Measurements from ENCODE around the gene FUZ. TPM values are rescaled to one million over a fixed set of nuclear protein-coding genes. Genes with fewer than 3 reads are reported as not detected.

Gene FUZ
- total and polyA plus RNA-seq, 9 donors = 14.6 to 23.8 (median 17.4) TPM

DNA sequence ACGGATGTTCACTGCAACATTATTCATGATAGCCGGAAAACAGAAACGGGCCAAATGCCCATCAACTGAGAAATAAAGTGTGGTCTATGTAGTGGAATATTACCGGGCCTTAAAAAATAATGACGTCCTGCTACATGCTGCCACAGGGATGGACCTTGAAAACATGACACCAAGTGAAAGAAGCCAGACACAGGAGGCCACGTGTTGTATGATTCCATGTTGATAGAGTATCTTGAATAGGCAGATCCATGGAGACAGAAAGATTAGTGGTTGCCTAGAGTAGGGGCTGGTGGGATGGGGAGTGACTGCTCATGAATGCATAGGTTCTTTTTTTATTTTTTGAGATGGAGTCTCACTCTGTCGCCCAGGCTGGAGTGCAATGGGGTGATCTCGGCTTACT, 42.6 kb downstream of the FUZ start:
- H3K27ac ChIP-seq (ENCODE audit: low read length) = no peak overlapping the region
- WGBS (ENCODE audit: insufficient coverage) = 82% methylated on average over 5 of the region's 8 CpGs
- H3K9me3 ChIP-seq (replicated peaks; ENCODE audit: control insufficient read depth, low read depth, low read length) = no peaks in the 10 kb centered on the region
- no peak for DNase-seq
- H3K27me3 ChIP-seq (ENCODE audit: control insufficient read depth, insufficient read depth, low read length) = no peaks in the 10 kb centered on the region
- no peak overlapping the region for H3K4me3 ChIP-seq (ENCODE audit: low read length)
- peaks cover 19% of the 10 kb centered on the region for H3K36me3 ChIP-seq (ENCODE audit: control insufficient read depth, insufficient read depth, low read length)
- H3K4me1 ChIP-seq (ENCODE audit: control insufficient read depth, insufficient read depth, low read length) = peaks cover 19% of the 10 kb centered on the region

DNA sequence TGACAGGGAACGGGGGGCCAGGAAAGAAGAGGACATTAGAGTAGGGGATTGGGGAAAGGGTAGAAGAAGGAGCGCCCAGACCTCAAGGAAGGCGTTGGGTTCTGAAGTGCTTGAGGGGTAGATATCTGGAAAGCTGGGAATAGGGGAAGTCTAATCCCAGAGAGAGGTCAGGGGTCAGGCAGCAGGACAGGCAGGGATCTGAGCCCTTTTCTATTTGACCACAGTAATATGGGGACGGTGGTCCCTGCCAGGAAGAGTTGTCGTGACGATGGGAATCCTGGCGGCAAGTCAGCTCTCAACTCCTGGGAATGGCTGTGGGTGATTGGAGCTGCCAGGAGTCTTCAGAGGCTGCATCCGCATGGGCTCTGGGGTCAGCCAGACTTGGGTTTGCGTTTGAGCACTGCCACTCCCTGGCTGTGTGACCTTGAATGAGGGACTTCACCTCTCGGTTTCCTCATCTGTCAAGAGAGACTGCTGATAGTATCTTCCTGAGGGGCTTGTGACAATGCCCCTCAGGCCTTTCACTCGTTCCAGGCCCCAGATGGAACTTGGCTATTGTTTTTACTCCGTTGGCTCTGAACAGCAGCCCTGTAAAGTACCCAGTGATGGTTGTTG, 45.0 kb downstream of the FUZ start:
- no peak for DNase-seq
- H3K36me3 ChIP-seq (ENCODE audit: control insufficient read depth, insufficient read depth, low read length) = peaks cover 13% of the 10 kb centered on the region
- H3K27me3 ChIP-seq (ENCODE audit: control insufficient read depth, insufficient read depth, low read length) = no peaks in the 10 kb centered on the region
- peaks cover 19% of the 10 kb centered on the region for H3K4me1 ChIP-seq (ENCODE audit: control insufficient read depth, insufficient read depth, low read length)
- WGBS (ENCODE audit: insufficient coverage) = 57% methylated on average over 10 of the region's 12 CpGs
- H3K4me3 ChIP-seq (ENCODE audit: low read length) = peak overlapping the region; percentile 81
- peak overlapping the region; percentile 86 for H3K27ac ChIP-seq (ENCODE audit: low read length)
- no peaks in the 10 kb centered on the region for H3K9me3 ChIP-seq (replicated peaks; ENCODE audit: control insufficient read depth, low read depth, low read length)

DNA sequence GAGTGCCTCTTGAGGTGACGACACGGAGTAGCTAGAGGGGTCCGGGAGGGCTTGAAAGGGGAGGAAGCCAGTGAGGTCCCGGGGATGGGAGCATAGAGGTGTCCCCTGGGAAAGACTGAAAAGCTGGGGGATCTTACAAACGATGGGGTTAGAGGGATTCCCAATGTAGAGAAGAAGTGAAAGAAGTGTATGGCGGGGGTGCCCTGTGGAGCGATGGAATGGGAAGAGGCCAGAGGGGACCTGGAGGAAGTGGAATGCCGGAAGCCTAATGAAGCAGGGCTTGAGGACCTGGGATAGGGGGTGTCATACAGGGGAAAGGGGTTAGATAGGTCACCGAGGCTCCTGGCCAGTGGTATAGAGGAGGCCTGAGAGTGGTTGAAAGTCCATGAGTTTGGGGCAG, 45.7 kb downstream of the FUZ start:
- H3K36me3 ChIP-seq (ENCODE audit: control insufficient read depth, insufficient read depth, low read length) = peaks cover 8% of the 10 kb centered on the region
- no peak for DNase-seq
- H3K4me3 ChIP-seq (ENCODE audit: low read length) = peak overlapping the region; percentile 81
- WGBS (ENCODE audit: insufficient coverage) = under 1% methylated on average over 9 of the region's 9 CpGs
- H3K27me3 ChIP-seq (ENCODE audit: control insufficient read depth, insufficient read depth, low read length) = no peaks in the 10 kb centered on the region
- no peaks in the 10 kb centered on the region for H3K9me3 ChIP-seq (replicated peaks; ENCODE audit: control insufficient read depth, low read depth, low read length)
- peaks cover 19% of the 10 kb centered on the region for H3K4me1 ChIP-seq (ENCODE audit: control insufficient read depth, insufficient read depth, low read length)
- H3K27ac ChIP-seq (ENCODE audit: low read length) = peak overlapping the region; percentile 86

DNA sequence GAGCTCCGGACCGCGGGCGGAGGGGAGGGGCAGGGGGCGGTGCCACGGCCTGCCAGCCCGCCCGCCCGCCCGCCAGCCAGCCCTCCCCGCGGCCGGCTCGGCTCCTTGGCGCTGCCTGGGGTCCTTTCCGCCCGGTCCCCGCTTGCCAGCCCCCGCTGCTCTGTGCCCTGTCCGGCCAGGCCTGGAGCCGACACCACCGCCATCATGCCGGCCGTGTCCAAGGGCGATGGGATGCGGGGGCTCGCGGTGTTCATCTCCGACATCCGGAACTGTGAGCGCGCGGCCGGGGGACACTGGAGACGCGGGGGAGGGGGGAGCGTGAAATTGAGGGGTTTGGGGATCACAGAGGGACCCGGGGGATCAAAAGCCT, 46.2 kb downstream of the FUZ start, which contains the start of gene AP2A1:
Gene AP2A1 (plus strand): TSS at position 72 of the 370 bp plus-strand sequence. CDS start 133 bp downstream, at position 205.
- DNase-seq = no peak
- Histone ChIP-seq H3K9me3 (replicated peaks; ENCODE audit: control insufficient read depth, low read depth, low read length) (no peaks in the 10 kb centered on the region), H3K27ac (ENCODE audit: low read length) (peak within 1 kb of the TSS; percentile 94), H3K36me3 (ENCODE audit: control insufficient read depth, insufficient read depth, low read length) (peaks cover 8% of the 10 kb centered on the region), H3K4me1 (ENCODE audit: control insufficient read depth, insufficient read depth, low read length) (peaks cover 20% of the 10 kb centered on the region), H3K4me3 (ENCODE audit: low read length) (peak within 1 kb of the TSS; percentile 81), H3K27me3 (ENCODE audit: control insufficient read depth, insufficient read depth, low read length) (no peaks in the 10 kb centered on the region)
- under 1% methylated on average over 32 of the region's 38 CpGs for WGBS (ENCODE audit: insufficient coverage)

DNA sequence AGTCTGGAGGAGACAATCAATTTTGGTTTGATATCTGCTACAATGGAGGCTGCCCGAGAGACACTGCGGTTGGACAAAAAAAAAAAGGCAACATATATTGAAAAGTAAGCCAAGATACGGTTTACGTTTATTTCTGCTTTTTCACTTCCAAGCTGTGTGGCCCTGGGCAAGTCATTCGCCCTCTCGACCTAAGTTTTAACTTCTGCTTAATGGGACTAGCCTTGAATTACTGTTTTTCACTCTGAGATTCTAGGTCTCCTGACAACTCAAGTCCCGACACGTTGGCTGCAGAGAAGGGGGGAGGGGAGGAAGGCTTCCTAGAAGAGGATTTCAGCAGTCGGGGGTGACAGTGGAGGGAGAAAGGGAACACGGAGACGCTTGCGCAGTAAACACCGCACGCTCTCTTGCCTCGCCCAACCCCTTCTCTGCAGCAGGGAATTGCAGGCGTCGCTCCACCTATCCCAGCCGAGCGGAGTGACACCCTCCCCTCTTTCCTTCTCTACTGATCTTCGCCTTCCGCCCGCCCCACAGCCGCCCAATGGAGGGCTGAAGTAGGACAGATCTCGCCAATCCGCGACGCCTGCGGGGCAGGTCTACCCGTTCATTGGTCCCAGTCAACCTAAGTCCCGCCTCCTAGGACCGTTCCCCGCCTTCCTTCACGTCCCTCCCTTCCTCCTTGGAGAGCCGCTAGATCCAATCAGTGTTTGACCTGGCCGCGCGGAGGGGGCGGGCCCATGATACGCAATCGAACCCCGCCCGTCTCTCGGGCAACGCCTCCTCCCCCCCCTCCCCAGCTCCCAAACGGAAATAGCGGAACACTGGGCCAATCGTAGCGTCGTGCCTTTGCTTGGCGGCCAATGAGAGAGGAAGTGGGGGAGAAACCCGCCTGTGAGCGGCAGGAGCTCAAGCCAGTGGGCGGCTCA, 46.8 kb downstream of the FUZ start:
- 1% methylated on average over 27 of the region's 53 CpGs for WGBS (ENCODE audit: insufficient coverage)
- Histone ChIP-seq H3K9me3 (replicated peaks; ENCODE audit: control insufficient read depth, low read depth, low read length) (no peaks in the 10 kb centered on the region), H3K36me3 (ENCODE audit: control insufficient read depth, insufficient read depth, low read length) (peaks cover 8% of the 10 kb centered on the region), H3K27me3 (ENCODE audit: control insufficient read depth, insufficient read depth, low read length) (no peaks in the 10 kb centered on the region), H3K27ac (ENCODE audit: low read length) (peak overlapping the region; percentile 94), H3K4me1 (ENCODE audit: control insufficient read depth, insufficient read depth, low read length) (peaks cover 27% of the 10 kb centered on the region), H3K4me3 (ENCODE audit: low read length) (peak overlapping the region; percentile 18)
- DNase-seq = peak; percentile 100

DNA sequence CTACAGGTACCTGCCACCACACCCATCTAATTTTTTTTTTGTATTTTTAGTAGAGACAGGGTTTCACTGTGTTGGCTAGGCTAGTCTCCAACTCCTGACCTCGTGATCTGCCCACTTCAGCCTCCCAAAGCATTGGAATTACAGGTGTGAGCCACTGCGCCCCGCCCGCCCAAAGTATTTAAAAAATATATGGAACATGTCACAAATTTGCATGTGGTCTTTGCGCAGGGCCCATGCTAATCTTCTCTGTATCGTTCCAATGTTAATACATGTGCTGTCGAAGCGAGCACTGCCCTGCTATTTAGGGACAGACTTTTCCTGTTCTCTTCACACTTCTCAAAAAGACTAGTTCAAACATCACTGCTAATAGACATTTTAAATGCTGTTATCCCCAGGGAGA, 48.8 kb downstream of the FUZ start:
- no peak for DNase-seq
- Histone ChIP-seq H3K9me3 (replicated peaks; ENCODE audit: control insufficient read depth, low read depth, low read length) (no peaks in the 10 kb centered on the region), H3K4me1 (ENCODE audit: control insufficient read depth, insufficient read depth, low read length) (peaks cover 29% of the 10 kb centered on the region), H3K36me3 (ENCODE audit: control insufficient read depth, insufficient read depth, low read length) (peaks cover 5% of the 10 kb centered on the region), H3K27me3 (ENCODE audit: control insufficient read depth, insufficient read depth, low read length) (no peaks in the 10 kb centered on the region), H3K27ac (ENCODE audit: low read length) (no peak overlapping the region), H3K4me3 (ENCODE audit: low read length) (no peak overlapping the region)
- 80% methylated on average over 1 of the region's 8 CpGs for WGBS (ENCODE audit: insufficient coverage)

DNA sequence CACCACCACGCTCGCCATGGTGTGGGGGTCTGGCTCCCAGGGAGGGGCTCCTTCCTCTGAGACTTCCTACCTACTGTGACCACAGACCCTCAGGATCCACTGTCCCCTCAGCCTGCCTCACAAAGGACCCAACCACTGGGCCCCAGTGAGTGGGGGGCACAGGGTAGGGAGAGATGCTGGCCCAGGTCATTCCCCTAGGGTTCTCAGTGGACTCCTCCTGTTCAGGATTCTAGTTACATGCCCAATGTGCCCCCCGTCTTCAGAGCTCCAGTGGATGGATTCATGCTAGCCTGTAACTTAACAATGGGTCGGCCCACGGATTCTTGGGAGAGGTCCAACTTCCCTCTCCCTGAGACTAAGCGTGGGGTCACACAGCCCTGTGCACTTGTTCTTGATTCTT, 49.9 kb downstream of the FUZ start, which contains the start of gene TSKS:
Gene TSKS (minus strand): TSS at position 77 of the 400 bp plus-strand sequence. CDS start 59 bp downstream, at position 18.
- WGBS (ENCODE audit: insufficient coverage) = 55% methylated on average over 3 of the region's 6 CpGs
- Histone ChIP-seq H3K36me3 (ENCODE audit: control insufficient read depth, insufficient read depth, low read length) (peaks cover 2% of the 10 kb centered on the region), H3K27me3 (ENCODE audit: control insufficient read depth, insufficient read depth, low read length) (no peaks in the 10 kb centered on the region), H3K4me3 (ENCODE audit: low read length) (no peak within 1 kb of the TSS), H3K9me3 (replicated peaks; ENCODE audit: control insufficient read depth, low read depth, low read length) (no peaks in the 10 kb centered on the region), H3K27ac (ENCODE audit: low read length) (peak within 1 kb of the TSS; percentile 82), H3K4me1 (ENCODE audit: control insufficient read depth, insufficient read depth, low read length) (peaks cover 31% of the 10 kb centered on the region)
- DNase-seq = no peak

DNA sequence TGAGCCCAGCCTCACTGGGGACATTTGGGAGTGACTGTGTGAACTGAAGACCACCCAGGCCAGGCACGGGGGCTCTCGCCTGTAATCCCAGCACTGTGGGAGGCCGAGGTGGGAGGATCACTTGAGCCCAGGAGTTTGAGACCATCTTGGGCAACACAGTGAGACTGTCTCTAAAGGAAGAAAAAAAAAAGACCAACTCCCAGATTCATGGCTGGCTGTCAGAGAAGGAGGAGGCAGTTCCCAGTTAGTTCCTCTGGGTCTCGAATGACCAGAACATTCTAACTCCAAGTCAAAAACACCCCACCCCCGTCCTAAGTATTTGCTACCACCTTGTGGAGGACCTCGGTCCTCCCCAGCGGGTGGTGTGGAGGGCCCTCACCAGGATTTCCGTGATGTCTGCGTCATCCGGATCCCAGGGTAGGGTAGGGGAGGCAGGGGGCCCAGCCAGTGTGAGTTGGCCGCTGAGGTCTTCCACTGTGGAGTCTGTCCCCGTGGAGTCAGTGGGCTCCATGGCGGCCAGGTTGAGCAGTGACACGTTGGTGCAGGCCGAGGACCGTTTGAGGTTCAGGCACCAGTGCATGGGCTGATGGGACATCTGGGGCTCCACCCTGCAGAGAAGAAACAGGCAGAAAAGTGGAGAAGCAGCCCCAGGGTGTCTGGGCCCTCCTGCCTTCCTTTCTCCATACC, 51.3 kb downstream of the FUZ start:
- no peaks in the 10 kb centered on the region for H3K27me3 ChIP-seq (ENCODE audit: control insufficient read depth, insufficient read depth, low read length)
- H3K36me3 ChIP-seq (ENCODE audit: control insufficient read depth, insufficient read depth, low read length) = no peaks in the 10 kb centered on the region
- H3K4me3 ChIP-seq (ENCODE audit: low read length) = no peak overlapping the region
- peaks cover 23% of the 10 kb centered on the region for H3K4me1 ChIP-seq (ENCODE audit: control insufficient read depth, insufficient read depth, low read length)
- peak overlapping the region; percentile 82 for H3K27ac ChIP-seq (ENCODE audit: low read length)
- H3K9me3 ChIP-seq (replicated peaks; ENCODE audit: control insufficient read depth, low read depth, low read length) = no peaks in the 10 kb centered on the region
- 49% methylated on average over 10 of the region's 16 CpGs for WGBS (ENCODE audit: insufficient coverage)
- DNase-seq = peak; percentile 84

DNA sequence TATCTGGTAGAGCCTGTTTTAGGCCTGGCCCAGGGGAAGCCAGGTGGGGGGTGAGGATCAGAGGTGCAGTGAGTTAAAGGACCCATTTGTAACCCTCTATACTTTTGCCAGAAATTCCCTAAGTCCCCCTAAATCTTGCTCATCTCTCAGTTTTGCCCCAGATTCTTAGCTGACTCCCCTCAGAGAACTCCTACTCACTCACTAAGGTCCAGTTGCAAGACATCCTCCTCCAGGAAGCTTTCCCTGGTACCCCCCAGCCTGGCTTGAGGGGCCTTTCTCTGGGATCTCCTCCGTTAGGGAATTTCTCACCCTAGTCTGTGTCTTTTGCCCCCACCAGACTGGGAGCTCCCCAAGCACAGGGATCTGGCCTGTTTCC, 51.9 kb downstream of the FUZ start:
- no peak overlapping the region for H3K4me3 ChIP-seq (ENCODE audit: low read length)
- no peaks in the 10 kb centered on the region for H3K36me3 ChIP-seq (ENCODE audit: control insufficient read depth, insufficient read depth, low read length)
- no peaks in the 10 kb centered on the region for H3K27me3 ChIP-seq (ENCODE audit: control insufficient read depth, insufficient read depth, low read length)
- H3K9me3 ChIP-seq (replicated peaks; ENCODE audit: control insufficient read depth, low read depth, low read length) = peaks cover under 1% of the 10 kb centered on the region
- DNase-seq = no peak
- WGBS (ENCODE audit: insufficient coverage) = no CpG with 5 or more reads among the region's 1 CpG
- H3K4me1 ChIP-seq (ENCODE audit: control insufficient read depth, insufficient read depth, low read length) = peaks cover 23% of the 10 kb centered on the region
- peak overlapping the region; percentile 82 for H3K27ac ChIP-seq (ENCODE audit: low read length)

DNA sequence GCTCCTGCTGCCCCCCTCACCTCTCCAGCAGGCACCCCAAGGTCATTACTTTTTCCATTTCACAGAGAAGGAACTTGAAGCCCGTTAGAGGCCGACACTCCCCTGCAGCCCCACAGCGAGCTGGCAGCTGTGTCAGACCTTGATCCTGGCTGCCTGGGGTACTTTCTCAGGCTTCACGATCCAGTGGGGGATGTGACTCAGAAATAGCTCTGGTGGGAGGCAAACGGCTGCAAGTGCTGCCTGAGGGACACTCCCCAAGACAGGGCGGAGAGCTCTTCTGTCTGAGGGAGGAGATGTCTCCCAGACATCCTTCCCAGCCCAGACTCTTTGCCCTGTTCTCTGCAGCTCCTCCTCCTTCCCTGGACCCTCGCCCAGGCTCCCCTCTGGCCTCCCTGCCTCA, 54.8 kb downstream of the FUZ start:
- Histone ChIP-seq H3K27me3 (ENCODE audit: control insufficient read depth, insufficient read depth, low read length) (no peaks in the 10 kb centered on the region), H3K9me3 (replicated peaks; ENCODE audit: control insufficient read depth, low read depth, low read length) (peaks cover 4% of the 10 kb centered on the region), H3K4me3 (ENCODE audit: low read length) (no peak overlapping the region), H3K27ac (ENCODE audit: low read length) (no peak overlapping the region), H3K4me1 (ENCODE audit: control insufficient read depth, insufficient read depth, low read length) (peaks cover 15% of the 10 kb centered on the region), H3K36me3 (ENCODE audit: control insufficient read depth, insufficient read depth, low read length) (no peaks in the 10 kb centered on the region)
- no peak for DNase-seq
- 0% methylated on average over 2 of the region's 7 CpGs for WGBS (ENCODE audit: insufficient coverage)
